Measurements from ENCODE around the gene SRC.

SRC gene

GRCh38 chr20:37354210-37355195, 8.6 kb downstream of the SRC start:
- Histone ChIP-seq H3K27ac (peak overlapping the region in 8 of 11 experiments; percentile 39 to 97 (median 90); a peak in 15 of 22 replicates), H3K36me3 (peaks cover 10 to 55% (median 32%) of the 10 kb centered on the region in 11 experiments; a peak in 20 of 22 replicates), H3K4me2 (peak overlapping the region; percentile 39 to 100 (median 96); a peak in 19 of 22 replicates)

GRCh38 chr20:37355252-37356180, 9.6 kb downstream of the SRC start:
- peak overlapping the region in 10 of 11 experiments; percentile 45 to 97 (median 90); a peak in 19 of 22 replicates for H3K27ac ChIP-seq
- peak overlapping the region in 7 of 10 experiments; percentile 42 to 62 (median 51); a peak in 11 of 20 replicates for H3K4me3 ChIP-seq
- peaks cover 9 to 55% (median 29%) of the 10 kb centered on the region in 11 experiments; a peak in 20 of 22 replicates for H3K36me3 ChIP-seq
- peaks cover 75 to 100% (median 98%) of the 10 kb centered on the region in 10 experiments for H3K4me1 ChIP-seq
- H4K20me1 ChIP-seq = peaks cover 30 to 100% (median 95%) of the 10 kb centered on the region in 11 experiments
- H3K27me3 ChIP-seq = no peaks in the 10 kb centered on the region
- H3K4me2 ChIP-seq = peak overlapping the region; percentile 90 to 100 (median 96)
- TF ChIP-seq Cebpa-rat (IDR thresholded peaks at IDR 0.05) = no peak
- no peaks in the 10 kb centered on the region for H3K9me3 ChIP-seq (replicated peaks in 1 of 11)
- peak overlapping the region in 10 of 11 experiments; percentile 48 to 86 (median 80); a peak in 18 of 22 replicates for H3K9ac ChIP-seq

More at GRCh38 chr20:37354210-37355195, 8.6 kb downstream of the SRC start:
- peaks cover 84 to 100% (median 100%) of the 10 kb centered on the region in 10 experiments for H3K4me1 ChIP-seq
- no peaks in the 10 kb centered on the region for H3K27me3 ChIP-seq
- H4K20me1 ChIP-seq = peaks cover 40 to 100% (median 96%) of the 10 kb centered on the region in 11 experiments
- TF ChIP-seq Cebpa-rat (IDR thresholded peaks at IDR 0.05) = no peak
- H3K9ac ChIP-seq = peak overlapping the region in 9 of 11 experiments; percentile 1 to 53 (median 25); a peak in 8 of 22 replicates
- H3K4me3 ChIP-seq = no peak overlapping the region
- no peaks in the 10 kb centered on the region for H3K9me3 ChIP-seq (replicated peaks in 1 of 11)

GRCh38 chr20:37356387-37356786, 10.4 kb downstream of the SRC start:
- H3K9me3 ChIP-seq (replicated peaks in 1 of 11) = no peaks in the 10 kb centered on the region
- no peaks in the 10 kb centered on the region for H3K27me3 ChIP-seq
- H3K27ac ChIP-seq = peak overlapping the region in 10 of 11 experiments; percentile 65 to 97 (median 90); a peak in 21 of 22 replicates
- H3K4me1 ChIP-seq = peaks cover 75 to 100% (median 98%) of the 10 kb centered on the region in 10 experiments
- peak in 8 of 11 experiments; percentile 51 to 82 (median 76); a peak in 13 of 22 replicates for TF ChIP-seq Cebpa-rat (IDR thresholded peaks at IDR 0.05)
- peaks cover 0 to 51% (median 21%) of the 10 kb centered on the region in 11 experiments; a peak in 19 of 22 replicates for H3K36me3 ChIP-seq
- H3K4me3 ChIP-seq = peak overlapping the region in 9 of 10 experiments; percentile 1 to 62 (median 47); a peak in 17 of 20 replicates
- peaks cover 24 to 100% (median 95%) of the 10 kb centered on the region in 11 experiments for H4K20me1 ChIP-seq
- H3K4me2 ChIP-seq = peak overlapping the region; percentile 90 to 100 (median 96)
- peak overlapping the region; percentile 58 to 86 (median 79); a peak in 21 of 22 replicates for H3K9ac ChIP-seq

- H3K36me3 ChIP-seq = peaks cover 0 to 47% (median 17%) of the 10 kb centered on the region in 11 experiments; a peak in 18 of 22 replicates
- H3K27me3 ChIP-seq = no peaks in the 10 kb centered on the region
- H3K9me3 ChIP-seq (replicated peaks in 1 of 11) = no peaks in the 10 kb centered on the region
- H3K27ac ChIP-seq = peak overlapping the region; percentile 37 to 97 (median 88); a peak in 21 of 22 replicates
- no peak for TF ChIP-seq Cebpa-rat (IDR thresholded peaks at IDR 0.05)
- peak overlapping the region; percentile 1 to 62 (median 46); a peak in 17 of 20 replicates for H3K4me3 ChIP-seq
- H3K9ac ChIP-seq = peak overlapping the region; percentile 58 to 86 (median 79); a peak in 21 of 22 replicates
- H3K4me1 ChIP-seq = peaks cover 74 to 100% (median 98%) of the 10 kb centered on the region in 10 experiments
- H3K4me2 ChIP-seq = peak overlapping the region; percentile 90 to 100 (median 96)
- H4K20me1 ChIP-seq = peaks cover 18 to 100% (median 94%) of the 10 kb centered on the region in 11 experiments
Measured at GRCh38 chr20:37356961-37357371, 11.0 kb downstream of the SRC start.

- Histone ChIP-seq H3K4me2 (peak overlapping the region; percentile 90 to 100 (median 96)), H3K27me3 (no peaks in the 10 kb centered on the region), H3K4me1 (peaks cover 67 to 100% (median 95%) of the 10 kb centered on the region in 10 experiments), H4K20me1 (peaks cover 14 to 100% (median 92%) of the 10 kb centered on the region in 11 experiments), H3K36me3 (peaks cover 0 to 46% (median 13%) of the 10 kb centered on the region in 11 experiments; a peak in 17 of 22 replicates), H3K9me3 (replicated peaks in 1 of 11) (no peaks in the 10 kb centered on the region), H3K27ac (peak overlapping the region in 10 of 11 experiments; percentile 65 to 97 (median 90); a peak in 20 of 22 replicates), H3K9ac (peak overlapping the region; percentile 1 to 86 (median 79); a peak in 20 of 22 replicates), H3K4me3 (peak overlapping the region in 8 of 10 experiments; percentile 5 to 62 (median 48); a peak in 11 of 20 replicates)
- TF ChIP-seq Cebpa-rat (IDR thresholded peaks at IDR 0.05) = no peak
Measured at GRCh38 chr20:37357481-37358365, 11.8 kb downstream of the SRC start.

- peak overlapping the region; percentile 8 to 86 (median 45); a peak in 19 of 22 replicates for H3K9ac ChIP-seq
- no peaks in the 10 kb centered on the region for H3K9me3 ChIP-seq (replicated peaks in 1 of 11)
- H3K27ac ChIP-seq = peak overlapping the region in 10 of 11 experiments; percentile 0 to 97 (median 88); a peak in 18 of 22 replicates
- H3K36me3 ChIP-seq = peaks cover 0 to 46% (median 13%) of the 10 kb centered on the region in 11 experiments; a peak in 16 of 22 replicates
- no peaks in the 10 kb centered on the region for H3K27me3 ChIP-seq
- peak overlapping the region in 1 of 10 experiments; percentile 54; a peak in 2 of 20 replicates for H3K4me3 ChIP-seq
- H3K4me2 ChIP-seq = peak overlapping the region; percentile 90 to 100 (median 96)
- no peak for TF ChIP-seq Cebpa-rat (IDR thresholded peaks at IDR 0.05)
- peaks cover 67 to 100% (median 95%) of the 10 kb centered on the region in 10 experiments for H3K4me1 ChIP-seq
- peaks cover 14 to 100% (median 92%) of the 10 kb centered on the region in 11 experiments for H4K20me1 ChIP-seq
Measured at GRCh38 chr20:37358366-37359150, 12.6 kb downstream of the SRC start.

Measured in BLaER1 treated with 17β-estradiol and CSF1 and Interleukin-3, amounts not matched to agents 10 nM and 100 nM (cell line).